ENCODE data around the gene COPA.
"Not testable (repeated sequence)": the region's sequence is repeated elsewhere in the genome, so short reads cannot be mapped to it uniquely, and the experiment has no call there.

COPA gene

GRCh38 chr1:160342953-160343869 lies at the start of gene COPA, which contains the start of gene NCSTN:
COPA (minus strand) TSS chr1:160343250; CDS start chr1:160343170, 80 bp downstream.
NCSTN (plus strand) TSS chr1:160343383; CDS start chr1:160343397, 14 bp downstream.
- TF ChIP-seq CTCF (IDR thresholded peaks at IDR 0.05; ENCODE audit: insufficient read depth, low read depth, low read length, missing control alignments) = peak; percentile 7
- DNase-seq (ENCODE audit: low read depth) = peak; percentile 96

GRCh38 chr1:160388406-160388805 lies 45.4 kb upstream of the COPA start:
- H3K4me3 ChIP-seq (ENCODE audit: low read length); DNase-seq (ENCODE audit: low read depth): not testable (repeated sequence)

More at GRCh38 chr1:160342953-160343869, at the start of gene COPA, which contains the start of gene NCSTN:
- H3K4me3 ChIP-seq (ENCODE audit: low read length) = peak within 1 kb of the TSS; percentile 98

GRCh38 chr1:160384812-160385211 lies 41.8 kb upstream of the COPA start:
- DNase-seq (ENCODE audit: low read depth) = not testable (repeated sequence)

GRCh38 chr1:160377585-160378206 lies 34.6 kb upstream of the COPA start:
- DNase-seq (ENCODE audit: low read depth) = peak; percentile 76

More at GRCh38 chr1:160384812-160385211, 41.8 kb upstream of the COPA start:
- not testable (repeated sequence) for H3K4me3 ChIP-seq (ENCODE audit: low read length)

GRCh38 chr1:160376525-160377131 lies 33.6 kb upstream of the COPA start:
- H3K4me3 ChIP-seq (ENCODE audit: low read length) = no peak overlapping the region
- peak; percentile 92 for TF ChIP-seq CTCF (IDR thresholded peaks at IDR 0.05; ENCODE audit: insufficient read depth, low read depth, low read length, missing control alignments)
- DNase-seq (ENCODE audit: low read depth) = peak; percentile 73

More at GRCh38 chr1:160377585-160378206, 34.6 kb upstream of the COPA start:
- no peak overlapping the region for H3K4me3 ChIP-seq (ENCODE audit: low read length)
- no peak for TF ChIP-seq CTCF (IDR thresholded peaks at IDR 0.05; ENCODE audit: insufficient read depth, low read depth, low read length, missing control alignments)

- no peak for TF ChIP-seq CTCF (IDR thresholded peaks at IDR 0.05; ENCODE audit: insufficient read depth, low read depth, low read length, missing control alignments)
- no peak for DNase-seq (ENCODE audit: low read depth)
- H3K4me3 ChIP-seq (ENCODE audit: low read length) = no peak overlapping the region
These were observed 32.9 kb upstream of the COPA start for GRCh38 chr1:160375788-160376524.

- peak; percentile 40 for DNase-seq (ENCODE audit: low read depth)
- no peak overlapping the region for H3K4me3 ChIP-seq (ENCODE audit: low read length)
- no peak for TF ChIP-seq CTCF (IDR thresholded peaks at IDR 0.05; ENCODE audit: insufficient read depth, low read depth, low read length, missing control alignments)
These were observed 31.5 kb upstream of the COPA start for GRCh38 chr1:160374306-160375110.

Measured in epithelial cell of esophagus (primary cell).